GM23248 (cell line): Measurements from ENCODE around the gene PTPRN2.

ENCODE experiments used
- EZH2 ChIP-seq: fragments of 200-600 bp; sonication (generic); IDR thresholded peaks from 2 replicates; pipeline ENCODE4 v1.6.1; 2018; ENCODE audit warnings: antibody characterized with exemption, mild to moderate bottlenecking; ENCODE audit not compliant: insufficient read depth, poor library complexity, severe bottlenecking
- EZH2phosphoT487 ChIP-seq: fragments of 200-600 bp; sonication (generic); IDR thresholded peaks from 2 replicates; pipeline ENCODE4 v1.6.1; 2018; ENCODE audit warnings: antibody characterized with exemption, moderate library complexity, mild to moderate bottlenecking, low read depth; ENCODE audit not compliant: insufficient read depth

DNA sequence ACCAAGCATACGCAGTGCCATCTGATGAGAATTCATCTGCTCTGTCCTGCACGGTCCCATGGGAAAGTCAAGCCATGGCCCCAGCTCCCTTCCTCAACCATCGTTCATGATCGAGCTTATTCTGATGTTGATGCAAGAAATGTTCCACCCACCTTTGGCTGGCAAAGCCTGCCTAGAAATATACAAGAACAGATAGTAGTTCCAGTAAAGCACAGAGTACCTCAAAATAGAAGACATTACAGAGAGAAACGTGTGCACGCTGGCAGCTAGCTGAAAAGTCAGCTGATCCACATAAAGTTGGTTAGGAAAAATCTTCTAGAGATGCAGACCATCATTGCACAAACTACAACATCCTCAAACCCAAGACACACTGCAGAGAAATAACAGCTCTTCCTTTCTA lies 127.0 kb downstream of the PTPRN2 start:
- TF ChIP-seq EZH2phosphoT487 (no peak), EZH2 (no peak)
